ENCODE data around the gene GPR42. TPM values are rescaled to one million over a fixed set of nuclear protein-coding genes. Genes with fewer than 3 reads are reported as not detected.
A peak's percentile ranks its signal among the peaks of the same experiment; 100 is the strongest.

The GPR42 gene
- total and polyA plus RNA-seq, 4 experiments from 2014 or later, result not detected

- H3K27me3 ChIP-seq (ENCODE audit: insufficient read depth, low read length), result no peaks in the 10 kb centered on the region
- H3K4me1 ChIP-seq (ENCODE audit: insufficient read depth, low read length), result no peaks in the 10 kb centered on the region
- peaks cover under 1 to 2% of the 10 kb centered on the region in 2 donors for H3K36me3 Mint-ChIP-seq
- no peaks in the 10 kb centered on the region for H3K36me3 ChIP-seq (ENCODE audit: insufficient read depth, low read length)
- intact Hi-C loops (cut with micrococcal nuclease), result no loop called here
- H3K27ac ChIP-seq (ENCODE audit: low read depth, low read length), result no peak overlapping the region
- peaks cover 8 to 14% of the 10 kb centered on the region in 2 donors for H3K27me3 Mint-ChIP-seq
- no peak overlapping the region for H3K4me3 Mint-ChIP-seq
- H3K9me3 ChIP-seq (ENCODE audit: control insufficient read depth in 1 of 2, low read length in 2 of 2), result no peaks in the 10 kb centered on the region
- peak overlapping the region in 1 of 7 donors; percentile 37 for H3K27ac Mint-ChIP-seq
- CTCF ChIA-PET (ENCODE audit: partially characterized antibody), result no interaction called here
- H3K4me3 ChIP-seq (ENCODE audit: low read length in 2 of 2), result no peak overlapping the region
- POLR2A ChIA-PET (ENCODE audit: partially characterized antibody), result no interaction called here
- H3K4me1 Mint-ChIP-seq, result peaks cover 0 to 4% (median 0%) of the 10 kb centered on the region in 4 donors
- no peak for DNase-seq
- H3K9me3 Mint-ChIP-seq, result peaks cover 0 to 11% (median 3%) of the 10 kb centered on the region in 8 donors
Observed at GRCh38 chr19:35381318-35381717, 10.4 kb downstream of the GPR42 start.

DNA sequence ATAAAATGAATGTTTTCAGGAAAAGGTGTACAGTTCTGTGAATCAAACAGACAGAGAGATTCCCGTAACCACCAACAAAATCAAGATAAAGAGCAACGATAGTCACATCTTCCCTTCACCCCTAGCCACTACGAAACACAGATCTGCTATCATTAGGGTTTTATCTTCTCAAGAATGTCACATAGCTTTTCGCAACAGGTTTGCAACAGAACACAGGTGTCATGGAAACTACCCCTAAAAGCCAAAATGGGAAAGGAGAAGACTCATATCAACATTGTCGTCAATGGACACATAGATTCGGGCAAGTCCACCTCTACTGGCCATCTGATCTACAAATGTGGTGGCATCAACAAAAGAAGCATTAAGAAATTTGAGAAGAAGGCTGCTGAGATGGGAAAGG, 11.1 kb downstream of the GPR42 start:
- Histone ChIP-seq H3K27ac (ENCODE audit: low read depth, low read length) (no peak overlapping the region), H3K36me3 (ENCODE audit: insufficient read depth, low read length) (no peaks in the 10 kb centered on the region), H3K4me3 (ENCODE audit: low read length in 2 of 2) (no peak overlapping the region), H3K27me3 (ENCODE audit: insufficient read depth, low read length) (no peaks in the 10 kb centered on the region), H3K4me1 (ENCODE audit: insufficient read depth, low read length) (no peaks in the 10 kb centered on the region), H3K9me3 (ENCODE audit: control insufficient read depth in 1 of 2, low read length in 2 of 2) (no peaks in the 10 kb centered on the region)
- intact Hi-C loops (cut with micrococcal nuclease), result no loop called here
- POLR2A ChIA-PET (ENCODE audit: partially characterized antibody), result no interaction called here
- H3K36me3 Mint-ChIP-seq, result peaks cover 2 to 3% of the 10 kb centered on the region in 2 donors
- no peak overlapping the region for H3K27ac Mint-ChIP-seq
- H3K9me3 Mint-ChIP-seq, result peaks cover 0 to 15% (median 7%) of the 10 kb centered on the region in 8 donors
- CTCF ChIA-PET (ENCODE audit: partially characterized antibody), result no interaction called here
- peaks cover 0 to 3% (median 0%) of the 10 kb centered on the region in 4 donors for H3K4me1 Mint-ChIP-seq
- H3K27me3 Mint-ChIP-seq, result peaks cover 8 to 14% of the 10 kb centered on the region in 2 donors
- no peak overlapping the region for H3K4me3 Mint-ChIP-seq
- no peak for DNase-seq

- no peaks in the 10 kb centered on the region for H3K27me3 ChIP-seq (ENCODE audit: insufficient read depth, low read length)
- H3K27ac ChIP-seq (ENCODE audit: low read depth, low read length), result no peak overlapping the region
- intact Hi-C loops (cut with micrococcal nuclease), result no loop called here
- H3K4me3 Mint-ChIP-seq, result no peak overlapping the region
- H3K36me3 Mint-ChIP-seq, result peaks cover 2 to 3% of the 10 kb centered on the region in 2 donors
- H3K9me3 Mint-ChIP-seq, result peaks cover 0 to 16% (median 8%) of the 10 kb centered on the region in 8 donors
- no peaks in the 10 kb centered on the region for H3K4me1 Mint-ChIP-seq
- no peaks in the 10 kb centered on the region for H3K9me3 ChIP-seq (ENCODE audit: control insufficient read depth in 1 of 2, low read length in 2 of 2)
- peaks cover 6 to 13% of the 10 kb centered on the region in 2 donors for H3K27me3 Mint-ChIP-seq
- CTCF ChIA-PET (ENCODE audit: partially characterized antibody), result no interaction called here
- POLR2A ChIA-PET (ENCODE audit: partially characterized antibody), result no interaction called here
- no peaks in the 10 kb centered on the region for H3K4me1 ChIP-seq (ENCODE audit: insufficient read depth, low read length)
- H3K4me3 ChIP-seq (ENCODE audit: low read length in 2 of 2), result no peak overlapping the region
- no peak for DNase-seq
- no peaks in the 10 kb centered on the region for H3K36me3 ChIP-seq (ENCODE audit: insufficient read depth, low read length)
- H3K27ac Mint-ChIP-seq, result peak overlapping the region in 1 of 7 donors; percentile 44
Observed at GRCh38 chr19:35383536-35383935, 12.7 kb downstream of the GPR42 start.

DNA sequence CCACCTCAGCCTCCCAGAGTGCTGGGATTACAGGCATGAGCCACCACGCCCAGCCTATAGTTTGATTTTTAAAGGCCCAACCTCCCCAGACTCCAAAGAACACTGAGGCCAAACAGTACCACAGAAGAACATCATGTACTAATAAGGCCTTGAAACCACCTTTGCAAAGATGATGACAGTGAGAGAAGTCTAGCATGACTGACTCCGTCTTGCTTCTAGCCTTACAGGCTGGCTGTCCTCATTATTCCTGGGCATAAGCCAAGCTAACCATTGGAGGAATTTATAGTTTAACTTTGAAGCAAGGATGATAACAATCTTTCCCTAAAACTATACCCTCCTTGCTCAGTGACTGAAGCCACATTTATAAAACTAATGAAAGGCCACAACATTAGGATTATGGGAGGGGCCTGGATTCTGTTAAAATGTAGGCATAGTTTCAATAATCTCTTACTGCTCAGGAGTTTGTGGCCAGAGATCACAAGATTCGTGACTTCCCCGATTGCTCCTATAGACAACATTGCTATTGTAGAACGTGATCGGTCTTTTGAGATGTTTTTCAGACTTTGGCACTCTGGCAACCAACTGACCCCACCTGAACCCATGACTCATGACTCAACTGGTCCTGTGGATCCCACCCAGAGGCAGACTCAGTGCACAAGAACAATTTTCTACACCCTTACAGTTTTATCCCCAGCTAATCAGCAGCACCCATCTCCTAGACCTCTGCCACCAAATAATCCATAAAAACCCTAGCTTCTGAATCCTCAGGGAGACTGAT, 17.6 kb downstream of the GPR42 start:
- H3K36me3 ChIP-seq (ENCODE audit: insufficient read depth, low read length), result no peaks in the 10 kb centered on the region
- CTCF ChIA-PET (ENCODE audit: partially characterized antibody), result interaction anchor here (1.7 kb wide), 1 partner anchor 107 kb away, joined by 3 read pairs; no protein-coding TSS in a partner anchor
- Mint-ChIP-seq H3K27me3 (peaks cover 2 to 5% of the 10 kb centered on the region in 2 donors), H3K36me3 (peaks cover 2 to 3% of the 10 kb centered on the region in 2 donors), H3K9me3 (peaks cover 0 to 16% (median 8%) of the 10 kb centered on the region in 8 donors), H3K27ac (peak overlapping the region in 1 of 7 donors; percentile 59), H3K4me1 (no peaks in the 10 kb centered on the region), H3K4me3 (no peak overlapping the region)
- H3K27me3 ChIP-seq (ENCODE audit: insufficient read depth, low read length), result no peaks in the 10 kb centered on the region
- intact Hi-C loops (cut with micrococcal nuclease), result no loop called here
- POLR2A ChIA-PET (ENCODE audit: partially characterized antibody), result no interaction called here
- no peak overlapping the region for H3K4me3 ChIP-seq (ENCODE audit: low read length in 2 of 2)
- DNase-seq, result no peak
- H3K4me1 ChIP-seq (ENCODE audit: insufficient read depth, low read length), result no peaks in the 10 kb centered on the region
- no peak overlapping the region for H3K27ac ChIP-seq (ENCODE audit: low read depth, low read length)
- H3K9me3 ChIP-seq (ENCODE audit: control insufficient read depth in 1 of 2, low read length in 2 of 2), result no peaks in the 10 kb centered on the region

DNA sequence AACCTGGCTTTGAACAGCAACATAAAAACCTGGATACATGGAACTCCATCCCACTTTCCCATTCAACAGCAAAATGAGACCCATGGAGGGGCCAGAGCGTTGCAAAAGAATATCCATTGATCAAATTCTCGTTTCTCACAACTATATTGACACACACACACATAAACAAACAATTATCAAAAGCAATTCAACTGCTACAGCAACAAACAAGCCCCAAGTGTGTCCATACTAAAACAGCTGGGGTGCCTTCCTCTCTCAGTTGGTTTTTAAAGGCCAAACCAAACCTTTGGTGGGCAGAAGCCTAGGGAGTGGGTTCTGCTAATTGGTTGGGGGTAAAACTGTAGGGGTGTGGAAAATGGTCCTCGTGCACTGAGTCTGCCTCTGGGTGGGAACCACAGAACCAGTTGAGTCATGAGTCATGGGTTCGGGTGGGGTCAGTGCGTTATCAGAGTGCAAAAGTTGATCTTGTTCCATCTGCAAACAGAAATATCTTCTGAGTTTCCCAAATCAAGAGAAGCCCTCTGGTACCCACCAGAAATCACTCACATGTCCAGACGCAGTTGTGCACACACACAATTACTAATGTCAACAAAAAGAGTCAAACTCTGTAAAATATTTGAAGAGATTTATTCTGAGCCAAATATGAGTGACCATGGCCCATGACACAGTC, 18.5 kb downstream of the GPR42 start:
- no peak overlapping the region for H3K27ac ChIP-seq (ENCODE audit: low read depth, low read length)
- POLR2A ChIA-PET (ENCODE audit: partially characterized antibody), result no interaction called here
- CTCF ChIA-PET (ENCODE audit: partially characterized antibody), result interaction anchor here (1.7 kb wide), 1 partner anchor 106 kb away, joined by 3 read pairs; no protein-coding TSS in a partner anchor

DNA sequence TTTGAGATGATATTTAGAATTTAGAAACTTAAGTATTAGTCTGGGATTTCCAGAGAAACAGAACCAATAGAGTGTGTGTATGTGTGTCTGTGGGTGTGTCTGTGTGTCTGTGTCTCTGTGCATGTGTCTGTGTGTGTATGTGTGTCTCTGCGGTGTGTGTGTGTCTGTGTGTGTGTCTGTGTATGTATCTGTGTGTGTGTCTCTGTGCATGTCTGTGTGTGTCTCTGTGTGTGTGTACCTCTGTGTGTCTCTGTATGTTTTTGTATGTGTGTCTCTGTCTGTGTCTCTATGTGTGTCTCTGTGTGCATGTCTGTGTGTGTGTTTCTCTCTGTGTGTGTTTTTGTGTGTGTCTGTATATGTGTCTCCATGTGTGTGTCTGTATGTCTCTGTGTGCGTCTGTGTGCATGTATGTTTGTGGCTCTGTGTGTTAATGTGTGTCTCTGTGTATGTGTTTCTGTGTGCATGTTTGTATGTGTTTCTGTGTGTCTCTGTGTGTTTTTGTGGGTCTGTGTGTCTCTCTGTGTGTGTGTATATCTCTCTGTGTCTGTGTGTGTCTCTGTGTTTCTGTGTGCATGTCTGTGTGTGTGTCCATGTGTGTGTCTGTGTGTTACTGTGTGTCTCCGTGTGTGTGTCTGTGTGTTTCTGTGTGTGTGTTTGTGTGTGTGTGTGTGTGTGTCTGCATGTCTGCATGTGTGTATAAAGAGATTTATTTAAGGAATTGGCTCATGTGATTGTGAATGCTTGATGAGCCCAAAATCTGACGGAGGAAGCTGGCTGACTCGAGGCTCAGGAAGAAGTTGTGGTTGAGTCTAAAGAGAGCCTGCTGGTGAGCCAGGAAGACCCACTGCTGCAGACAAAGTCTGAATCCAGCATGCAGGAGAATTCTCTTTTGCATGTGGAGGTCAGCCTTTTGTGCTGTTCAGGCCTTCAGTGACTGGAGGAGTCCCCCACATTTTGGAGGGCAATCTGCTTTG, 22.2 kb downstream of the GPR42 start:
- Mint-ChIP-seq H3K4me3 (no peak overlapping the region), H3K9me3 (no peaks in the 10 kb centered on the region), H3K27me3 (no peaks in the 10 kb centered on the region), H3K36me3 (no peaks in the 10 kb centered on the region), H3K27ac (no peak overlapping the region), H3K4me1 (no peaks in the 10 kb centered on the region)
- intact Hi-C loops (cut with micrococcal nuclease), result no loop called here
- no peaks in the 10 kb centered on the region for H3K9me3 ChIP-seq (ENCODE audit: control insufficient read depth in 1 of 2, low read length in 2 of 2)
- H3K4me1 ChIP-seq (ENCODE audit: insufficient read depth, low read length), result no peaks in the 10 kb centered on the region
- no peaks in the 10 kb centered on the region for H3K36me3 ChIP-seq (ENCODE audit: insufficient read depth, low read length)
- no peak for DNase-seq
- H3K27me3 ChIP-seq (ENCODE audit: insufficient read depth, low read length), result no peaks in the 10 kb centered on the region
- CTCF ChIA-PET (ENCODE audit: partially characterized antibody), result no interaction called here
- no peak overlapping the region for H3K27ac ChIP-seq (ENCODE audit: low read depth, low read length)
- POLR2A ChIA-PET (ENCODE audit: partially characterized antibody), result no interaction called here
- H3K4me3 ChIP-seq (ENCODE audit: low read length in 2 of 2), result no peak overlapping the region

More for the DNA sequence above, 18.5 kb downstream of the GPR42 start:
- peaks cover 0 to 16% (median 8%) of the 10 kb centered on the region in 8 donors for H3K9me3 Mint-ChIP-seq
- H3K4me3 ChIP-seq (ENCODE audit: low read length in 2 of 2), result no peak overlapping the region
- H3K36me3 Mint-ChIP-seq, result peaks cover 2 to 3% of the 10 kb centered on the region in 2 donors
- H3K4me3 Mint-ChIP-seq, result no peak overlapping the region
- no peaks in the 10 kb centered on the region for H3K27me3 ChIP-seq (ENCODE audit: insufficient read depth, low read length)
- H3K36me3 ChIP-seq (ENCODE audit: insufficient read depth, low read length), result no peaks in the 10 kb centered on the region
- no peaks in the 10 kb centered on the region for H3K4me1 Mint-ChIP-seq
- no peaks in the 10 kb centered on the region for H3K9me3 ChIP-seq (ENCODE audit: control insufficient read depth in 1 of 2, low read length in 2 of 2)
- no peak overlapping the region for H3K27ac Mint-ChIP-seq
- no peaks in the 10 kb centered on the region for H3K4me1 ChIP-seq (ENCODE audit: insufficient read depth, low read length)
- intact Hi-C loops (cut with micrococcal nuclease), result no loop called here
- H3K27me3 Mint-ChIP-seq, result peaks cover 0 to 2% of the 10 kb centered on the region in 2 donors
- DNase-seq, result no peak
